NK-92 treated with Interleukin-12 subunit alpha and Interleukin-12 subunit beta, amount 100 ng/mL, for 24 hours (cell line): ENCODE data around the gene GLS.
"Not testable (repeated sequence)": the region's sequence is repeated elsewhere in the genome, so short reads cannot be mapped to it uniquely, and the experiment has no call there.

Experiments used
- DNase-seq: peaks from one replicate; lab custom pipeline; 2025; lab: John Stamatoyannopoulos, UW

GLS gene

GRCh38 chr2:190973262-190973661 lies 92.6 kb downstream of the GLS start:
- DNase-seq, result no peak

GRCh38 chr2:190973726-190974628 lies 93.4 kb downstream of the GLS start:
- DNase-seq, result no peak

- no peak for DNase-seq
These were observed 94.2 kb downstream of the GLS start for GRCh38 chr2:190974629-190975361.

GRCh38 chr2:190976521-190976920 lies 95.9 kb downstream of the GLS start:
- no peak for DNase-seq

GRCh38 chr2:190977505-190977904 lies 96.9 kb downstream of the GLS start:
- DNase-seq, result no peak

GRCh38 chr2:190978389-190979053 lies 97.9 kb downstream of the GLS start:
- DNase-seq, result no peak

GRCh38 chr2:190979906-190980629 lies 99.4 kb downstream of the GLS start:
- DNase-seq, result no peak

- DNase-seq, result no peak
These were observed 100.1 kb downstream of the GLS start for GRCh38 chr2:190980630-190981209.

GRCh38 chr2:190981333-190981732 lies 100.7 kb downstream of the GLS start:
- no peak for DNase-seq

- DNase-seq, result no peak
These were observed 101.1 kb downstream of the GLS start for GRCh38 chr2:190981733-190982132.

- DNase-seq, result no peak
These were observed 101.8 kb downstream of the GLS start for GRCh38 chr2:190982262-190983034.

GRCh38 chr2:190984595-190984994 lies 104.0 kb downstream of the GLS start:
- no peak for DNase-seq

GRCh38 chr2:190986221-190986953 lies 105.8 kb downstream of the GLS start:
- DNase-seq, result no peak

GRCh38 chr2:190987116-190987515 lies 106.5 kb downstream of the GLS start:
- no peak for DNase-seq

GRCh38 chr2:190987938-190988337 lies 107.3 kb downstream of the GLS start:
- DNase-seq, result no peak

- DNase-seq, result no peak
These were observed 108.3 kb downstream of the GLS start for GRCh38 chr2:190988910-190989309.

GRCh38 chr2:190990132-190990531 lies 109.5 kb downstream of the GLS start:
- no peak for DNase-seq

- no peak for DNase-seq
These were observed 112.6 kb downstream of the GLS start for GRCh38 chr2:190993292-190993643.

- no peak for DNase-seq
These were observed 113.5 kb downstream of the GLS start for GRCh38 chr2:190994148-190994547.

GRCh38 chr2:190995315-190995714 lies 114.7 kb downstream of the GLS start:
- DNase-seq, result not testable (repeated sequence)
